Ramos (cell line): Measurements from ENCODE around the gene PICK1.

Experiments
- in situ Hi-C: fragments of 300-500 bp; cut with MboI; formaldehyde crosslinking; loops from one replicate; pipeline ENCODE4 v1.14.3; 2022; ENCODE audit warnings: low sequenced_read_pairs; ENCODE audit not compliant: unreplicated experiment

Gene PICK1

DNA sequence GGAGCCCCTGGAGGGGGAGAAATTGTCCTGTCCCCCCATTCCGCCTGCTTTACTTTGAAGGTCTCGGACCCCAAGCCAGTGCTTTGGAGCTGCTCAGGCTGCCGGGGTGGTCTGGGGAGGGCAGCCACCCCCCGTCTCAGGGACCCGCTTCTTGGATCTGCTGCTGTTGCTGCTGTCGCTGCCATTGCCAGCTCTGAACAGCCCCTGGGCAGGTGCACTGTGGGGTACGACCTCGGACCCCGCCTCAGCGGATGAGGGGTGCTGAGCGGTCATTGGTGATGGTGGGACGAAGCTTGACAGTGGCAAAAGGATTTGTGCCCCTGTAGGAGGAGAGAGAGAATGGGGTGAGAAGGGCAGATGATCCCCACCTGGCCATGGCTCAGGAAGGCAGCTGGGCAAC is 27.9 kb downstream of the PICK1 start:
- in situ Hi-C loops = no loop called here

DNA sequence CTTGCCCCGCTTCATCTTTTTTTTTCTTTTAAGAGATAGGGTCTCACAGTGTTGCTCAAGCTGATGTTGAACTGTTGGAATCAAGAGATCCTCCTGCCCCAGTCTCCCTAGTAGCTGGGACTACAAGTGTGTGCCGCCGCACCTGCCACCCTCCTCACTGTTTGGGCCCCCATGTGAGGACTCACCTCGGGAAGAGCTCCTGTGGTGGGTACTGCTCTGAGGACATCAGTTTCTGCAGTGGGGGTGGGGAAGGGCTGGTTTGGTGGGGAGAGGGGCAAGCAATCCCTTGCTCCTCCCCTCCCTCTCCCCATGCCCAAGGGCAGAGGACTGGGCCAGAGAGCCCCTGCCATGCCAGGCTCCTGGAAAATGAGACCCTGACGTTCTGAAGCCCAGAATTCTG is 28.3 kb downstream of the PICK1 start:
- in situ Hi-C loops = no loop called here

DNA sequence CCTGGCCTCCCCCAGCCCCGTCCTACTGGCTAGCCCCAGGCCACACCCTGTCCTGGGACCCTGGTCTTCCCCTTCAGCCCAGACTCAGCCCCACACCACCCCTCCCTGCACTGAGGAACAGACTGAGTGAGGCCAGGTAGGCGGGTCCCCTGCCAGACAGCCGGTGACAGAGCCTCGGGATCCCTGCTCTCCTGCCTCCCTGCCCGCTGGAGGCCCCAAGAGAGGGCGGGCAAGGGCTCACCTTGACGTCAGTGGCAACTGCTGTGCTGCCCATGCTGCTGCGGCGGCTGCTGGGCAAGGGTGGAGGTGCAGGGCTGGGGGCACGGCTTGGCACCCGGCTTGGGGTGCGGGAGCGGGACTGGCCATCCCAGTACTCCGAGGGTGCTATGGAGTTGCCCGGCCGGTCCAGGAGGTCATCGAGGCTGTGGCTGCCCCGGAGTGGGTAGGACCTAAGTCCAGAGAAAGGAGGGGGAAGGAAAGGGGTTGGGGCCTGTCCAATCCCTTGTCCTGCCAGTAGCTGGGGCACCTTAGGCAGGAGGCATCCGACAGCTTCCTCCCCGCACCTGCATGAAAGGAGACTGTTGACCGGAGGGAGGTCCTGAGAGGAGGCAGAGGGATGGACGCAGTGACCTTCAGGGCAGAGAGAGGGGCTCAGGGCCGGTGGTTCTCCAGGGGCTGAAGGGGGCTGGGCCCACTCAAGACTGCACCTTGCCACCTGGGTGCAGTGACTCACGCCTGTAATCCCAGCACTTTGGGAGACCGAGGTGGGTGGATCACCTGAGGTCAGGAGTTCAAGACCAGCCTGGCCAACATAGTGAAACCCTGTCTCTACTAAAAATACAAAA is 29.0 kb downstream of the PICK1 start:
- in situ Hi-C loops = no loop called here

DNA sequence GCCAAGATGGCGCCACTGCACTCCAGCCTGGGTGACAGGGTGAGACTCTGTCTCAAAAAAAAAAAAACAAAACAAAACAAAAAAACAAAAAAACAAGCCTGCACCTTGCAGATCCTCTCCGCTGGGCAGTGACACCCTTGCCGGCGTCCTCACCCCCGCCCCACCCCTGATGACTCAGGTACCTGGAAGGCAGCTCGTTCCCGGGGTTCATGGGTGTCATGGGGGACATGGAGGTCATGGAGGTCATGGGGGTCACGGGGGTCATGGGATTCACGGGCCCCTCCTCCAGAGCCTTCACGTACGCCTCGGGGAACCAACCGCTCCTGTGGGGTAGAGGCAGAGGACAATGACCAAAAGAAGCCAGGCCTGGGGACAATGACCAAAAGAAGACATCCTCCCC is 29.7 kb downstream of the PICK1 start:
- in situ Hi-C loops = no loop called here

DNA sequence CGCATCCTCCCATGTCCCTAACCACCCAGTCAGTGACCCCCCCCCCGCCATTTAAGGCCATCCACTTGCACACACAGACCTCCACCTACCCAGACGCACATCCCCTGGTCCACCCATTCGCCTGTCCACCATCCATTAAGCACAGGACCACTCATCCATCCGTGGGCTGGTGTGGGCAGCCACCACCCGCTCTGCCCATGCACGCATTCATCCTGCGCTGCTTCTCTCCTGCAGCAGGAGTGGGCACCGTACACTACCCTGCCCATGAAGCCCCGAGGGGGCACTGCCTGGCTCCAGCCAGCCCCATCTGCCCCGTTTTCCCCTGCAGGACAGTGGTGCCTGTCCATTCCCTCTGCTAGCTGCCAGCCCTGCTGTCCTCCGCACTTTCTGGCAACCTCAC is 30.7 kb downstream of the PICK1 start:
- in situ Hi-C loops = no loop called here

DNA sequence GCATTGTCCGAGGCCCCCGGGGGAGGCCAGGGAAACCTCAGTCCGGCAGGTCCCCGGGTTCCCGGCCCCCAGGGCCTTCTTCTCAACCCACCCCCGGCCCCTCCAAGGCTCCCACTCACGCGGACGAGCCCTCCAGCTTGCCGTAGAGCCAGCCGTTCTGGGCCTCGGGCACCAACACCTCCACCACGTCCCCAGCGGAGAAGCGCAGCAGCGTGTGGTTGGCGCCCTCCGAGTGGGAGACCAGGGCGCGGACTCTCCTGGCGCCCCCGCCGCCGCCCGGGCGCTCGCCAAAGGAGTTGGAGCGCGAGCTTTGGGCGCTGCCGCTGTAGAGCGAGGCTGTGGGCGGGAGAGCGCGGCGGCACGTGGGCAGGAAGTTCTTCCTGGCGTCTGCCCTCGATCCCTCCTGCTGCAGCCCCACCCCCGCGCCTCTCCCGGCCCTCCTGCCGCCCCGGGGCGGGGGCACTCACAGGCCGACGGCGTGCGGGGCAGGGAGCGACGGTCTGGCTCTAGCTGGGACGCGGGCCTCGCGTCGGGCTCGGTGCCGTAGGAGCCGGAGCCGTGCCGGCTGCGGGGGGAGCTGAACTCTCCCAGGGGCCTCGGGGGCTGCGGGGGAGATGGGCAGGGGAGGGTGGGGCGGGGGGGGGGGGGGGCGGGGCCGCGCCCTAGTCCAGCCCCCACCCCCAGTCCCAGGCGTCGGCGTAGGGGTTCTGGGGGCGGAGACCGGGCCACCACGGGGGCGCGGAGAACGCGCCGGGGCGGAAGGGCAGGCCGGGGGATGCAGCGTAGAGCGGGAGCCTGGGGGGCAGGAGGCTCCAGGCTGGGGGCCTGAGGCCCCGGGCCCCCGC is 31.6 kb downstream of the PICK1 start:
- in situ Hi-C loops = no loop called here

DNA sequence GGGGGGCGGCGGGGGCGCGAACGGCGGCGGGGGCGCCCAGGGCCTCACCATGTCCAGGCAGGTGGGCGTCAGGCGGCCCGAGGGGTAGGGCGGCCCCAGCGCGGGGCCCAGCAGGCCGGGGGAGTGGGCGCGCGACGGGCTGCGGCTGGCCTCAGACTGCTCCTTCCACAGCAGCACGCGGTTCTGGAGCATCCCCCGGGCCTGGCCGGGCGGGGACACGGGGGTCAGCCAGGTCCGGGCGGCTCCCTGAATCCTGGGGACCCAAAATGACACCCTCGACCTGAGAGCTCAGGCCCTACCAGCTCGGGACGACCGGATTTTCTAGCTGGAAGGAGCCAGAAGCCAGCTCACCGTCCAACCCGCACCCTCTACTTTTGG is 32.3 kb downstream of the PICK1 start:
- in situ Hi-C loops = no loop called here

DNA sequence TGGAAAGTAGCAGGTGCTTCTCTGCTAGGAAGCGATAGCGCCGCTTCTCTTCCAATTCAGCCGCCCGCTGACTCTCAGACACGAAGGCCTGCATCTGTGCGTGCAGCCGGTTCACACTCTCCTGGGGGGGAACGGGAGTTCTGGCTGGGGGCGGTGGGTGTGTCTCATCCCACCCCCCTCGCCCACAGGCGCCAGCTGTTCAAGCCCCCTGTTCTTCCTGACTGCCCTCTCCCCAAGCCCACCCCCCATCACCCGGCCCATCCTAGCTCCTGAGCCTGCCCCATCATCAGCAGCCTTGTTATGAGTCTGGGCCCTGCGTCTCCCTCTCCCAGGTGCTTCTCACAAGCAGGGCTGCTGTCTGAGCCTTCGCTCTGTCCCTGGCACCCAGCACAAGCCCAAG is 39.9 kb downstream of the PICK1 start:
- in situ Hi-C loops = no loop called here

DNA sequence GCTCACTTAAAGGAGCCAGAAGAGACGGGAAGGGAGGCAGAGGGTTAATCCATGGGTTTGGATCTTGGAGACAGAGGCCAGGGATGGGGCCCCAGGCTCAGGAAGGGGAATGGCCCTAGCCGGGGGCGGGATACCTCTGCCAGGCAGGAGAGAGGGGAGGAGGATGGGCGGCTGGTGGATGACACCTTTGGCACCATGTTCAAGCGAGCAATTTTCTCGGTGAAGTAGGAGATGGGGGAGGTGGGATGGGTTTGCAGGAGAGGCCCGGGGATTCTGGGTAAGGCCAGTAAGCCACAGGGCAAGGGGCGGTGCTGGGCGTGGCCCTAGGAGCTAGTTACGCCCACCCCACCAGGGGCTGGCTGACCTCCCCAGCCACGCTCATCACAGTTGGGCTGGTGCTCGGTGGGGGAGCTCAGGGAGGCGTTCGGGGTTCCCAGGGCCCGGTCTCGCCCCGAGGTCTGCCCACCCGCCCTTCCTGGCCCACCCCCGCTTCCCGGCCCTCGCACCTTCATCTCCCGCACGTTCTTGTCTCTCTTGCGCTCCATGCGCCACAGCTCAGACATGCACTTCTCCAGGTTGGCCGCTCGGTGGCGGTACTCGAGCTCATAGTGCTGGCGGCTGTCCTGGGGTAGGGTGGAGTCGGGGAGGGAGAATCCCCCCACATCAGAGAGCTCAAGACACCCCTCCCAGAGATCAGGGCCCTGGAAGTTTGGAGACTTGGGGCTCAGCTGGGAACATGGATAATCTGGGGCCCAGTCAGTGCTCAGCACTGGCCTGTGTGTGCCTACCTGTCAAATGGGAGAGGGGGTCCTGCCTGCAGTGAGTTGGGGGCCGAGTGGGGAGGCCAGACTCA is 40.6 kb downstream of the PICK1 start:
- in situ Hi-C loops = no loop called here

DNA sequence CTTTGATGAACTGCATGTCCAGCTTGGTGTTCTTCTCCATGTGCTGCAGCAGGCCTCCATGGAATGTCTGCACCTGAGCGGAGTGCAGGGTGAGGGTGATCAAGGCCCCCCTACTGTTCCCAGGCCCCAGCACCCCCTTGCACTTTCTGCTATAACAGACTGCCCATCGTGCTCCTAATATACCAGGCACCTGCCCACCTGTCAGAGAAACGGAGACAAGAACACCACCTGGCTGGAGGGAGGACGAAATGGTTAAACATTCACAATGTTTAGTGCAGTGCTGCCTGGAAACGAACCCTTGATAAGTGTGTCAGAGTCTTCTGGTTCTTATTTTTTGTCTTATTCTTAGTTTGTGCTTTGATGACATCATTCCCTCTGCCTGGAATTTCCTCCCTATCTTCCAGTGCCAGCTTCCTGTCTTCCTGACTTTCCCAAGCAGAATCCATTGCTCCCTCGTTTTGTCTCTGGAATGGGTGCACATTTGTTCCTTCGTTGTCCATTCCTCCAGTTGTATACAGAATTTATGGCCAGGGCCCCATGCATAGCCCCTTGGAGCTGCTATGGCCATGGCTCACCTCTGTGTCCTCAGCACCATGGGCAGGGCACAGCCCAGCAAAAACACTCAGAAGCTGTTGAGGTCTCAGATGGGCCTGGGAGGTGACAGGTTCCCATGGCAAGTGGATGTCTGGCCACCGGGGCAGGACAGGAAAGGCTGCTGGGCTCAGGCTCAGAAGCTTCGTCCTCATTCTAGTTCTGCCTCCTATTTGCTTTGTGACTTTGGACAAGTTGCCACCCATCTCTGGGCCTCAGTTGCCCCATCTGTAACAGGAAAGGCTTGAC is 41.4 kb downstream of the PICK1 start:
- in situ Hi-C loops = no loop called here

DNA sequence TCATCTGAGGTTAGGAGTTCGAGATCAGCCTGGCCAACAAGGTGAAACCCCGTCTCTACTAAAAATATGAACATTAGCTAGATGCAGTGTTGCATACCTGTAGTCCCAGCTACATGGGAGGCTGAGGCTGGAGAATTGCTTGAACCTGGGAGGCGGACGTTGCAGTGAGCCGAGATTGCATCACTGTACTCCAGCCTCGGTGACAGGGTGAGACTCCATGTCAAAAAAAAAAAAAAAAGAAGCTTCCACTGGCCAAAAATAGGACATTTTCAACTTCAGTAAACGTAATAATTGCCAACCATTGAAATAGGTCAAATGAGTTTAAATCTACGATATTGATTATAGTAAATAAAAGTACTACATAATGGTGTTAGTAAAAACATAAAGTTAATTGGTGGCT is 46.4 kb downstream of the PICK1 start:
- in situ Hi-C loops = no loop called here

DNA sequence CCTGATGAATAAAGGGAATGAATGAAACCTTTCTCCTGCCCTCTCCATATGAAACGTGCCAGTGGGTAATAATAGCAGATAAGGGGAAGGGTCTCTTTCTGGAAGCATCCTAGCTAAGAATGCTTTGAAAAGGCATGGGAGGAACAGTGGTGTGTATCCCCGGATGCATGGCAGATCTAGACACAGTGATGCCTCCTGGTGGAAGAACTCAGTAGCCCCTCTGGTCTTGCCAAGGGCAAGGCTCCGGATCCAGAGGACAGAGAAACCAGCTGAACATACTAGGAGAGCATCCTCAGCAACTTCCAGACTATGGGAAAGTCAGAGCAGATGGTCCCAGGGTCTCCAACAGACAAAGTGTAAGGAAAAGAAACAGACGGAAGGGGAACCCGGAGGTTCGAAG is 46.9 kb downstream of the PICK1 start:
- in situ Hi-C loops = no loop called here

DNA sequence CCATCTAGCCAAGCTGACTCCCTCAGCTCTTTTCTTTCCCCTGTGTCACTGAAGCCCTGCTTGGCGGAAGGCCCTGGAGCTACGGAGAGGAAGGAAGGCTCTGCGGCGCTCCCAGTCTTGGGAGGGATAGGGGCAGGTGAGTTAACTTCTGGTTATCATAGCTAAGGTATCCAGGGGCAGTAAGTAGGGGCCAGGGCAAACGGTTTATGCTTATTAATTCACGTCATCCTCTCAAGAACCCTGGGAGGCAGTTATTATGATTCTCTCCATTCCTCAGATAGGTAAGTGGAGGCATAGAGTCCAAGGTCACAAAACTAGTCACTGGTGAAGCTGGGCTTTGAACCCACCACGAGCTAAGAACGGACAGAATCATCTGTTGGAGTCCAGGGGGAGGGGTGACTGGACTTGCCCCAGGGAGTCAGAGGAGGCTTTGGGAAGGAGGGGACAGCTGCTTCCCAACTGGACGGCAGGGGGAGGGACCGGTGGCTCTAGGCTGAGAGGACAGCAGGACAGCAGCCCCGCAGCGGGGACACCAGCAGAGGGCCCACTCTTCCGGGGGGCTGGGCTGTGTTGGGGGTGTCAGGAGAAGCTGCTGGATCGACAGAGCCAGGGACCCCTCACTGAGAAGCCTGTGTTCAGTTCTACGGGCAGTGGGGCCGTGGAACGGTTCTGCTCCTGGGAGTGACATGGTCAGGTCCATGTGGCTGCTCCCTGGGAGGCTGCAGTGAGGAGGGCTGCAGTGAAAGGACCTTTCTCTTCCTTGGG is 49.8 kb downstream of the PICK1 start:
- in situ Hi-C loops = no loop called here

DNA sequence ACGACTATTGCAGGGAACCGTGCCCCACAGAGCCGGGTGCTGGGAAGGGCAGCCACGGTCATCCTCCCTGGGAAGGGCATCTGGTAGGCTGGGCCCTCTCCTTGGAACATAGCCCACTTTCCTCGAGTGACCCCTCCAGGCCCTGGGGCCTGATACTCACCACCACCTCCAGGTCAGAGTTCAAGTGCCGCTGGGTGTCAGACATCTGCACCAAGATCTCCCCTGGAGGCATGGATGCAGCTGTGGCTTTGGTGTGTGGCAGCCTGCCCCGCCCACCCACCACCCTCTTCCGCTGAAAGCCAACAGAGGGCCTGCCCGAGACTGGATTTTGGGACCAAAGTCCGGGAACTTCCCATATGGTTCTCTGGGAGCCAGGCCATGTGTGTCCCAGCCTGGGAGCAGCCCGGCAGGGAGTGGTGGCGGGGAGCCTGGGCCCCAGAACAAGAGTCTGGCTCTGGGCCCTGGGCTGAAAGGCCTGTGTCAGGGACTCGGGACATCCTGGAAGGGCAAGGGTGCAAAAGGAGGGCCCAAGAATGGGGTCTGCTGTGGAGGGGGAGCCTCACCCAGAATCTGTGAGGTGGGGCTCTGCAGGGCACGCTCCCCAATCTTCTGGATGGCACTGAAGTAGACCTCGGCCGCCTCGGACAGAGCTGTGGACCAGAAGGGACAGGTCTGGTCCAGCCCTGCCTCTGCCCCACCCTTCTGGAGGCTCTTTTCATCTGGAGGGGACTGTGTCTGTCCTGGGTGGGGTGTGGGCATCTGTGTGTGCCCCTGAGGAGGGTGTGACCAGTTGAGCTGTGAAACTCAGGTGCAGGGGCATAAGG is 50.7 kb downstream of the PICK1 start:
- in situ Hi-C loops = no loop called here

DNA sequence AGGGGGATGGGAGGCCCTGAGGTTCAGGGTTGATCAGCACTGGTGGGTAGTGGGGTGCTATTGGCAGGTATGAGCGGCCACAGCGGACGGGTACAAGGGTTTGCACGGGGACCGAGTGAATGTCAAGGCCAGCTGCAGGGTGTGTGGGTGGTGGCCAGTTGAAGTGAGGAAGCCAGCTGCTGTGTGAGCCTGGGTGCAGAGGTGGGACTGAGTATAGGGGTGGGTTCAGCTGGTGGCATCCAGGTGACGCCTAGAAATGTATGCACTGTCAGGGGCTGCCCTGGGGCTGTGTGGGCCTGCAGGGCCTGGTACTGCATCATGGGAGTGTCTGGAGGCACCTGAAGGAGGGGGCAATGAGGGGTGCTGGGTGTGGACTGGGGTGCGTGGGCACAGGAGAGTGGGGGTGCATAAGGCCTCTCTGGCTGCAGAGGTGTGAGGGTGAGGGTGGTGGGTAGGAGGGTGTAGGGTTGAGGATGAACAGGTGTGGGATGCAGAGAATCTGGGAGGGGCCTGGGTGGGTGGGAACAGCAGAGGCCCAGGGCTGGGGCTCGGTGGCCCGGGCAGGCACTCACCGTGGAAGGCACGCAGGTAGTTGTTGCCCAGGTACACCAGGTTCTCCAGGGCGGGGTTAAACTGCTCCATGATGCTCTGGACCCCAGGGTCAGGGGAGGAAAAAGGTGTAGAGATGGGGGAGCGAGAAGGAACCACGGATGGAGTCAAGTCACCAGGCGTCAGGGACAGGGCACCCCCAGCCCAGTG is 51.5 kb downstream of the PICK1 start:
- in situ Hi-C loops = no loop called here

DNA sequence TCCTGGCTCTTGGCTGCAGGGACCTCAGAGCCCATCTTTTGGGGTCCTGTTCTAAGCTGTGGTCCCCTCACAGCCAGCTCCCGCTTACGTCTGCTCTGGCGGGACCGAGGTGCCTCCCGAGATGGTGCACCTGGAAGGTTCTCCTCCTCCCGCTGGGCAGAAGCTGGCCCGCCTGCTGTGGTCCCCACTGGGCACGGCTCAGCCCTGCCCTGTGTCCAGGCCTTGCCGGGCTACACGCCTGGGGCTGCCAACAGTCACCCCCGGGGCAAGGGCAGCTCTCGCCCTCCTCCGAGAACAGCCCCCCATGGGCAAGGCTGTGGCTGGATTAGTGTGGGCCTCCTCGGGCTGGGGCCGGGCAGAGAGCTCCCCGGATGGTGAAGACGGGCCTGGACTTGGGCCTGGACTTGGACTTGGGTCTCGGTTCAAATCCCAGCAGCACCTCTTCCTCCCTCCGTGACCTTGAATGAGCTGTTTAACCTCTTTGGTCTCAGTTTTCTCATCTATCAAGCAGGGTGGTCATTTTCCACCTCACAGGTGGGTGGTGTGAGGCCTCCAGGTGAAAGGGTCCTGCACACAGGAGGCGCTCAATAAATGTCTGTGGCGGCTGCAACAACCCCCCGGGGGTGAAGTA is 52.3 kb downstream of the PICK1 start:
- in situ Hi-C loops = loop anchor here (10.0 kb wide), 1 partner anchor 245 kb away; no protein-coding TSS in a partner anchor
